Measurements from ENCODE around the gene TRAPPC2B. TPM values are rescaled to one million over a fixed set of nuclear protein-coding genes. Genes with fewer than 3 reads are reported as not detected.

Gene TRAPPC2B
- polyA plus RNA-seq, 1 donor = 14.6 TPM

Other genes starting within 250 kb of the TRAPPC2B start
- not detected for gene USP29, start 243.6 kb upstream of the TRAPPC2B start, polyA plus RNA-seq (ENCODE audit: insufficient read length)
- not detected for gene ZIM3, start 218.3 kb upstream of the TRAPPC2B start, polyA plus RNA-seq (ENCODE audit: insufficient read length)
- gene DUXA, start 196.1 kb upstream of the TRAPPC2B start, polyA plus RNA-seq (ENCODE audit: insufficient read length) = not detected
- 23.9 TPM for gene ZNF264, start 172.1 kb upstream of the TRAPPC2B start, polyA plus RNA-seq (ENCODE audit: insufficient read length)
- gene AURKC, start 132.5 kb upstream of the TRAPPC2B start, polyA plus RNA-seq (ENCODE audit: insufficient read length) = 5.1 TPM
- gene ZNF805, start 122.9 kb upstream of the TRAPPC2B start, polyA plus RNA-seq (ENCODE audit: insufficient read length) = 7.6 TPM
- 3.9 TPM for gene ZNF460, start 83.1 kb upstream of the TRAPPC2B start, polyA plus RNA-seq (ENCODE audit: insufficient read length)
- 10.0 TPM for gene ZNF543, start 43.1 kb upstream of the TRAPPC2B start, polyA plus RNA-seq (ENCODE audit: insufficient read length)
- 20.0 TPM for gene ZNF304, start 12.3 kb upstream of the TRAPPC2B start, polyA plus RNA-seq (ENCODE audit: insufficient read length)
- gene ZNF547, start within 50 bp of the TRAPPC2B start, polyA plus RNA-seq (ENCODE audit: insufficient read length) = 7.3 TPM
- 34.8 TPM for gene ZNF548, start 26.3 kb downstream of the TRAPPC2B start, polyA plus RNA-seq (ENCODE audit: insufficient read length)
- 17.7 TPM for gene ZNF17, start 47.6 kb downstream of the TRAPPC2B start, polyA plus RNA-seq (ENCODE audit: insufficient read length)
- gene ZNF749, start 71.8 kb downstream of the TRAPPC2B start, polyA plus RNA-seq (ENCODE audit: insufficient read length) = 15.2 TPM
- gene VN1R1, start 93.6 kb downstream of the TRAPPC2B start, polyA plus RNA-seq (ENCODE audit: insufficient read length) = 7.6 TPM
- gene ZNF772, start 114.0 kb downstream of the TRAPPC2B start, polyA plus RNA-seq (ENCODE audit: insufficient read length) = 27.2 TPM
- gene ZNF419, start 124.2 kb downstream of the TRAPPC2B start, polyA plus RNA-seq (ENCODE audit: insufficient read length) = 26.3 TPM
- gene ZNF773, start 136.4 kb downstream of the TRAPPC2B start, polyA plus RNA-seq (ENCODE audit: insufficient read length) = 16.6 TPM
- gene ZNF549, start 163.8 kb downstream of the TRAPPC2B start, polyA plus RNA-seq (ENCODE audit: insufficient read length) = 20.9 TPM
- 22.9 TPM for gene ZNF550, start 196.3 kb downstream of the TRAPPC2B start, polyA plus RNA-seq (ENCODE audit: insufficient read length)
- 9.3 TPM for gene ZNF416, start 215.4 kb downstream of the TRAPPC2B start, polyA plus RNA-seq (ENCODE audit: insufficient read length)
- 24.8 TPM for gene ZIK1, start 220.6 kb downstream of the TRAPPC2B start, polyA plus RNA-seq (ENCODE audit: insufficient read length)
- gene ZNF530, start 236.3 kb downstream of the TRAPPC2B start, polyA plus RNA-seq (ENCODE audit: insufficient read length) = 7.2 TPM